ENCODE data around the gene UBALD2. TPM values are rescaled to one million over a fixed set of nuclear protein-coding genes. Genes with fewer than 3 reads are reported as not detected.

Gene UBALD2
- total and polyA plus RNA-seq, 2 donors (not counting 3 experiments of a cell fraction or from before 2014, with no cell fraction given) = 46.9 to 70.9 TPM

GRCh38 chr17:76239538-76240274 lies 25.4 kb upstream of the UBALD2 start:
- DNase-seq (ENCODE audit: low read depth, low spot score) = no peak
- peak overlapping the region; percentile 38 for H3K4me2 ChIP-seq (ENCODE audit: insufficient read depth, low read length)
- POLR2A ChIA-PET = no interaction called here
- H3K36me3 ChIP-seq (ENCODE audit: control insufficient read depth in 2 of 2, extremely low read depth in 1 of 2, insufficient read depth in 2 of 2, low read length in 2 of 2) = no peaks in the 10 kb centered on the region
- H3K79me2 ChIP-seq (ENCODE audit: control insufficient read depth, insufficient read depth, low read length) = no peaks in the 10 kb centered on the region
- peaks cover 46 to 53% of the 10 kb centered on the region in 2 experiments for H3K27me3 ChIP-seq (ENCODE audit: control insufficient read depth in 2 of 2, insufficient read depth in 2 of 2, low read length in 2 of 2)
- H2AFZ ChIP-seq (ENCODE audit: low read depth, low read length) = peak overlapping the region; percentile 56
- H3K4me3 ChIP-seq (replicated peaks in 1 of 3; ENCODE audit: insufficient read depth in 1 of 3, low read depth in 1 of 3, low read length in 3 of 3) = peak overlapping the region in 1 of 3 experiments; percentile 14
- H3K9me3 ChIP-seq (replicated peaks; ENCODE audit: control insufficient read depth, insufficient read depth, low read length) = no peaks in the 10 kb centered on the region
- H4K20me1 ChIP-seq (replicated peaks; ENCODE audit: control insufficient read depth, extremely low read depth, insufficient read depth, low read length) = no peaks in the 10 kb centered on the region
- CTCF ChIA-PET = interaction anchor here (1.5 to 2.6 kb wide), 3 partner anchors 15 to 40 kb away, joined by 3 to 16 read pairs (median 15); no protein-coding TSS in a partner anchor
- no TSS peak for BruUV-seq (replicated peaks)
- no peak for FAIRE-seq
- dilution Hi-C loops (cut with MboI; ENCODE audit: extremely low pct_ligation_motif_present, low sequenced_read_pairs) (no loop called here), intact Hi-C loops (cut with micrococcal nuclease) (loop anchor here (2.0 kb wide), 1 partner anchor 25 kb away; the partner anchor contains the start of gene UBALD2)
- peaks cover 7% of the 10 kb centered on the region for H3K4me1 ChIP-seq (ENCODE audit: control insufficient read depth, extremely low read depth, insufficient read depth, low read length)
- no peak overlapping the region for H3K27ac ChIP-seq (ENCODE audit: insufficient read depth, low read depth, low read length)
- H3K9me1 ChIP-seq (replicated peaks; ENCODE audit: control insufficient read depth, extremely low read depth, insufficient read depth, low read length) = no peaks in the 10 kb centered on the region
- H3K9ac ChIP-seq (replicated peaks; ENCODE audit: extremely low read depth, insufficient read depth, low read length) = no peak overlapping the region
- no peak for TF ChIP-seq POLR2A (IDR thresholded peaks at IDR 0.05; ENCODE audit: low read depth, low read length)
- no peak for TF ChIP-seq POLR2AphosphoS5 (IDR thresholded peaks at IDR 0.05; ENCODE audit: insufficient read depth, low read depth, low read length)
- peak; percentile 100 for TF ChIP-seq EZH2 (IDR thresholded peaks at IDR 0.05; ENCODE audit: borderline replicate concordance, low read depth, low read length, severe bottlenecking)

- dilution Hi-C loops (cut with MboI; ENCODE audit: extremely low pct_ligation_motif_present, low sequenced_read_pairs) = no loop called here
- Histone ChIP-seq H3K27ac (ENCODE audit: insufficient read depth, low read depth, low read length) (no peak within 1 kb of the TSS), H3K36me3 (ENCODE audit: control insufficient read depth in 2 of 2, extremely low read depth in 1 of 2, insufficient read depth in 2 of 2, low read length in 2 of 2) (no peaks in the 10 kb centered on the region), H3K4me2 (ENCODE audit: insufficient read depth, low read length) (peak within 1 kb of the TSS; percentile 49), H3K9me1 (replicated peaks; ENCODE audit: control insufficient read depth, extremely low read depth, insufficient read depth, low read length) (no peaks in the 10 kb centered on the region), H3K4me3 (replicated peaks in 1 of 3; ENCODE audit: insufficient read depth in 1 of 3, low read depth in 1 of 3, low read length in 3 of 3) (peak within 1 kb of the TSS; percentile 20 to 54 (median 37)), H4K20me1 (replicated peaks; ENCODE audit: control insufficient read depth, extremely low read depth, insufficient read depth, low read length) (no peaks in the 10 kb centered on the region), H3K79me2 (ENCODE audit: control insufficient read depth, insufficient read depth, low read length) (no peaks in the 10 kb centered on the region), H3K9me3 (replicated peaks; ENCODE audit: control insufficient read depth, insufficient read depth, low read length) (no peaks in the 10 kb centered on the region), H3K9ac (replicated peaks; ENCODE audit: extremely low read depth, insufficient read depth, low read length) (peak within 1 kb of the TSS; percentile 0), H3K27me3 (ENCODE audit: control insufficient read depth in 2 of 2, insufficient read depth in 2 of 2, low read length in 2 of 2) (peaks cover 46 to 53% of the 10 kb centered on the region in 2 experiments), H3K4me1 (ENCODE audit: control insufficient read depth, extremely low read depth, insufficient read depth, low read length) (peaks cover 7% of the 10 kb centered on the region), H2AFZ (ENCODE audit: low read depth, low read length) (peak within 1 kb of the TSS; percentile 94)
- DNase-seq (ENCODE audit: low read depth, low spot score) (peak; percentile 53), FAIRE-seq (peak; percentile 78)
- CTCF ChIA-PET = interaction anchor here (0.7 to 2.6 kb wide), 6 partner anchors 11 to 119 kb away, joined by 3 to 16 read pairs (median 3); no protein-coding TSS in a partner anchor
- TSS peak; percentile 47 for BruUV-seq (replicated peaks)
- POLR2A ChIA-PET = interaction anchor here (1.0 kb wide), 1 partner anchor 21 kb away, joined by 3 read pairs; no protein-coding TSS in a partner anchor
- intact Hi-C loops (cut with micrococcal nuclease) = loop anchor here (2.0 kb wide), 1 partner anchor 24 kb away; the partner anchor contains the start of gene UBALD2
- TF ChIP-seq GATA2 (IDR thresholded peaks at IDR 0.05; ENCODE audit: insufficient read depth, insufficient read length, low read depth, low read length) = no peak
- TF ChIP-seq POLR2AphosphoS5 (IDR thresholded peaks at IDR 0.05; ENCODE audit: insufficient read depth, low read depth, low read length) = no peak
- TF ChIP-seq JUN (IDR thresholded peaks at IDR 0.05; ENCODE audit: borderline replicate concordance, insufficient read depth, insufficient read length, low read depth) = no peak
- no peak for TF ChIP-seq CTCF (IDR thresholded peaks at IDR 0.05; ENCODE audit: extremely low read depth in 1 of 2, insufficient read depth in 1 of 2, low read depth in 1 of 2, low read length in 2 of 2)
- TF ChIP-seq MYC (IDR thresholded peaks at IDR 0.05; ENCODE audit: low read depth, low read length) = no peak
- no peak for TF ChIP-seq EZH2 (IDR thresholded peaks at IDR 0.05; ENCODE audit: borderline replicate concordance, low read depth, low read length, severe bottlenecking)
- TF ChIP-seq FOS (IDR thresholded peaks at IDR 0.05; ENCODE audit: borderline replicate concordance, insufficient read depth, low read length) = no peak
- TF ChIP-seq MAX (IDR thresholded peaks at IDR 0.05; ENCODE audit: insufficient read depth, insufficient read length) = no peak
- TF ChIP-seq POLR2A (IDR thresholded peaks at IDR 0.05; ENCODE audit: low read depth, low read length) = no peak
Observed at GRCh38 chr17:76240461-76241203, 24.5 kb upstream of the UBALD2 start, which contains the start of gene RNF157. Gene RNF157, minus strand, starts transcription at chr17:76240493. Its CDS starts 253 bp downstream, at chr17:76240240.

All from endothelial cell of umbilical vein (primary cell).